Endothelial cell of umbilical vein (primary cell): ENCODE results near the gene SPATS2L. TPM values are rescaled to one million over a fixed set of nuclear protein-coding genes. Genes with fewer than 3 reads are reported as not detected.

Experiments used
- BruUV-seq: library from RNA; stranded (reverse); fragments of 400-500 nt; replicated peaks from 2 replicates; lab custom pipeline; 2021; lab: Mats Ljungman, UMichigan
- CTCF ChIA-PET: fragments of 300-600, 350-600 bp; sonication (Branson Sonifier 250); formaldehyde crosslinking; loops from one replicate; lab custom pipeline; 2021; ENCODE audit warnings: antibody characterized with exemption, inconsistent platforms; lab: Charles Lee
- POLR2A ChIA-PET: fragments of 300-600, 350-600 bp; sonication (Branson Sonifier 250); formaldehyde crosslinking; loops from one replicate; lab custom pipeline; 2021; ENCODE audit warnings: antibody characterized with exemption, inconsistent platforms; lab: Charles Lee
- DNase-seq: peaks from one replicate; pipeline ENCODE4 v3.0.0-alpha.2; 2011; ENCODE audit warnings: low read depth, low spot score
- FAIRE-seq: peaks from 2 replicates; lab custom pipeline; 2011; peaks lifted over from hg19 to GRCh38; lab: Jason Lieb, UNC
- H2AFZ ChIP-seq: 2 replicates; pipeline ENCODE4 v1.6.0; 2012; ENCODE audit warnings: low read depth, low read length, control low read depth, inconsistent platforms
- H3K27ac ChIP-seq: 2 replicates; pipeline ENCODE4 v1.5.1; 2011; ENCODE audit warnings: low read depth, mild to moderate bottlenecking, control low read depth, low read length, moderate library complexity; ENCODE audit not compliant: insufficient read depth
- H3K27me3 ChIP-seq, 2 experiments: 2 replicates each; pipeline versions ENCODE4 v1.6.0 to v1.6.1; 2011; ENCODE audit warnings: low read length in 2 of 2, mixed read lengths in 1 of 2; ENCODE audit not compliant: control insufficient read depth in 2 of 2, insufficient read depth in 2 of 2
- H3K36me3 ChIP-seq, 2 experiments: 2 replicates in 1 of 2; 3 replicates in 1 of 2; pipeline ENCODE4 v1.5.1; 2011; ENCODE audit warnings: low read length in 2 of 2, mild to moderate bottlenecking in 1 of 2, moderate library complexity in 1 of 2; ENCODE audit not compliant: control insufficient read depth in 2 of 2, insufficient read depth in 2 of 2; ENCODE audit errors: extremely low read depth in 1 of 2
- H3K4me1 ChIP-seq: 3 replicates; pipeline ENCODE4 v1.5.1; 2011; ENCODE audit warnings: mild to moderate bottlenecking, low read length; ENCODE audit not compliant: control insufficient read depth, insufficient read depth; ENCODE audit errors: extremely low read depth
- H3K4me2 ChIP-seq: 2 replicates; pipeline ENCODE4 v1.6.1; 2011; ENCODE audit warnings: low read length, control low read depth, mixed read lengths; ENCODE audit not compliant: insufficient read depth
- H3K4me3 ChIP-seq, 3 experiments: fragments of 200-600 bp in 1 of 3; sonication (generic), shearing (Covaris generic) in 1 of 3; replicated peaks in 1 of 3; 2 replicates each; pipeline ENCODE4 v1.5.1; 2011 to 2016; ENCODE audit warnings: control low read depth in 3 of 3, low read length in 3 of 3, mild to moderate bottlenecking in 2 of 3, inconsistent platforms in 1 of 3, low read depth in 1 of 3, moderate library complexity in 1 of 3; ENCODE audit not compliant: insufficient read depth in 1 of 3
- H3K79me2 ChIP-seq: 2 replicates; pipeline ENCODE4 v1.6.0; 2012; ENCODE audit warnings: low read length, inconsistent platforms; ENCODE audit not compliant: control insufficient read depth, insufficient read depth
- H3K9ac ChIP-seq: replicated peaks from 2 replicates; pipeline ENCODE3; 2011; ENCODE audit warnings: low read length, control low read depth; ENCODE audit not compliant: insufficient read depth; ENCODE audit errors: extremely low read depth
- H3K9me1 ChIP-seq: replicated peaks from 3 replicates; pipeline ENCODE4 v1.6.0; 2011; ENCODE audit warnings: mild to moderate bottlenecking, low read length; ENCODE audit not compliant: control insufficient read depth, insufficient read depth; ENCODE audit errors: extremely low read depth
- H3K9me3 ChIP-seq: replicated peaks from 2 replicates; pipeline ENCODE4 v1.5.1; 2012; ENCODE audit warnings: low read length, inconsistent platforms; ENCODE audit not compliant: control insufficient read depth, insufficient read depth
- H4K20me1 ChIP-seq: replicated peaks from 2 replicates; pipeline ENCODE3; 2011; ENCODE audit warnings: mild to moderate bottlenecking, low read length; ENCODE audit not compliant: control insufficient read depth, insufficient read depth; ENCODE audit errors: extremely low read depth
- CTCF ChIP-seq, 2 donors: IDR thresholded peaks; 1 replicate in 1 of 2; 2 replicates in 1 of 2; pipeline ENCODE4 v1.5.1; 2011; ENCODE audit warnings: low read length in 2 of 2, mild to moderate bottlenecking in 2 of 2, moderate library complexity in 2 of 2, control low read depth in 1 of 2, inconsistent platforms in 1 of 2, low read depth in 1 of 2; ENCODE audit not compliant: insufficient read depth in 1 of 2; ENCODE audit errors: extremely low read depth in 1 of 2
- EZH2 ChIP-seq: IDR thresholded peaks from 2 replicates; pipeline ENCODE4 v1.6.1; 2012; ENCODE audit warnings: borderline replicate concordance, low read depth, mild to moderate bottlenecking, moderate library complexity, low read length, inconsistent platforms; ENCODE audit not compliant: severe bottlenecking
- FOS ChIP-seq: IDR thresholded peaks from 2 replicates; pipeline ENCODE4 v1.6.1; 2011; ENCODE audit warnings: mild to moderate bottlenecking, low read length, moderate library complexity, borderline replicate concordance; ENCODE audit not compliant: insufficient read depth
- GATA2 ChIP-seq: IDR thresholded peaks from 2 replicates; pipeline ENCODE4 v1.7.0; 2011; ENCODE audit warnings: low read depth, mild to moderate bottlenecking, moderate library complexity, mixed read lengths, low read length; ENCODE audit not compliant: insufficient read length, insufficient read depth
- JUN ChIP-seq: IDR thresholded peaks from 2 replicates; pipeline ENCODE4 v1.6.1; 2011; ENCODE audit warnings: borderline replicate concordance, low read depth; ENCODE audit not compliant: insufficient read length, insufficient read depth
- MYC ChIP-seq: IDR thresholded peaks from one replicate; pipeline ENCODE4 v1.6.1; 2011; ENCODE audit warnings: mild to moderate bottlenecking, low read depth, low read length
- POLR2A ChIP-seq: IDR thresholded peaks from 2 replicates; pipeline ENCODE4 v1.6.1; 2012; ENCODE audit warnings: low read depth, mild to moderate bottlenecking, control low read depth, low read length
- POLR2AphosphoS5 ChIP-seq: IDR thresholded peaks from 2 replicates; pipeline ENCODE4 v1.6.1; 2012; ENCODE audit warnings: low read depth, mild to moderate bottlenecking, control low read depth, low read length, moderate library complexity; ENCODE audit not compliant: insufficient read depth
- dilution Hi-C: fragments of 300-500 bp; cut with MboI; formaldehyde crosslinking; loops from one replicate; pipeline ENCODE4 v1.15.0; 2019; ENCODE audit warnings: low sequenced_read_pairs; ENCODE audit not compliant: extremely low pct_ligation_motif_present
- intact Hi-C: fragments of 100-400 bp; cut with micrococcal nuclease; formaldehyde crosslinking; loops from one replicate; pipeline ENCODE4 v1.10.0; 2022
- polyA plus RNA-seq, 4 experiments: library from polyadenylated mRNA; depleted of rRNA in 3 of 4; stranded (reverse) in 3 of 4; unstranded in 1 of 4; fragments of >200 nt; gene quantifications; 2 replicates each; pipeline versions ENCODE4 v1.2.1 to v1.2.3, GENCODE V29; 2011 to 2012; ENCODE audit warnings: missing spikeins in 1 of 4
- total RNA-seq: library from RNA; stranded (reverse); gene quantifications from 2 replicates; pipeline ENCODE4 v1.2.3, GENCODE V29; 2021
- TF ChIP-seq, protein P1 (sequence below): IDR thresholded peaks from 2 replicates; pipeline ENCODE4 v1.6.1; 2011; ENCODE audit not compliant: insufficient read depth, insufficient read length

The SPATS2L gene
- total and polyA plus RNA-seq, 2 donors (not counting 3 experiments of a cell fraction or from before 2014, with no cell fraction given): 29.1 to 72.9 TPM

GRCh38 chr2:200351815-200352214 is 45.3 kb downstream of the SPATS2L start:
- Histone ChIP-seq H3K9ac (no peak overlapping the region), H2AFZ (no peak overlapping the region), H3K9me1 (peaks cover 3% of the 10 kb centered on the region), H3K36me3 (no peaks in the 10 kb centered on the region), H3K9me3 (no peaks in the 10 kb centered on the region), H3K4me3 (no peak overlapping the region), H3K4me1 (no peaks in the 10 kb centered on the region), H3K79me2 (peaks cover 9% of the 10 kb centered on the region), H3K27me3 (no peaks in the 10 kb centered on the region), H3K27ac (no peak overlapping the region), H4K20me1 (no peaks in the 10 kb centered on the region), H3K4me2 (no peak overlapping the region)
- no peak for TF ChIP-seq FOS
- no peak for TF ChIP-seq POLR2AphosphoS5
- intact Hi-C loops: no loop called here
- no peak for DNase-seq
- FAIRE-seq: no peak
- ChIA-PET POLR2A (no interaction called here), CTCF (no interaction called here)
- BruUV-seq: no TSS peak
- dilution Hi-C loops: no loop called here

DNA sequence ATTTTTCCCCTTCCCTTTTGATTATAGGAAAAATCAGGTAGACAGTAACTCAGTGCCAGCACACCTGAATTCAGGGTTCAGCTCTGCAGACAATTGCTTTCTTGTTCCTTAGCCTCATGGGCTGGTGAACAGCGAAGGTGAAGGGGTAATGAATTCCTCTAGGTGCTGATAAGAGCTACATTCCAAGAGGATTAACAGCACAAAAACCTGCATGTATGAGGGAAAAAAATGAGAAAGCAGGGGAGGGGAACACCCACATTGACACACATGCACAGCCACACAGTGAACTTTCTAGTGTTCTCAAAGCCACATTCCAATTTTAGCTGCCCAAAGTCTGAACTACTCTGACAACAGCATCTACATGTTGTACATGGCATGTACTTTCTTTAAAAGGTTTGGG is 46.1 kb downstream of the SPATS2L start:
- dilution Hi-C loops (no loop called here), intact Hi-C loops (no loop called here)
- H3K4me1 ChIP-seq: no peaks in the 10 kb centered on the region
- H3K9me3 ChIP-seq: no peaks in the 10 kb centered on the region
- ChIA-PET POLR2A (no interaction called here), CTCF (interaction anchor here (0.9 kb wide), 1 partner anchor 118 kb away, joined by 3 read pairs; no protein-coding TSS in a partner anchor)
- H3K4me2 ChIP-seq: no peak overlapping the region
- H3K36me3 ChIP-seq: no peaks in the 10 kb centered on the region
- no peaks in the 10 kb centered on the region for H3K9me1 ChIP-seq
- H4K20me1 ChIP-seq: no peaks in the 10 kb centered on the region
- no peak overlapping the region for H3K4me3 ChIP-seq
- no peak overlapping the region for H3K27ac ChIP-seq
- no peaks in the 10 kb centered on the region for H3K27me3 ChIP-seq
- no TSS peak for BruUV-seq
- FAIRE-seq (no peak), DNase-seq (no peak)
- no peak for TF ChIP-seq GATA2
- TF ChIP-seq CTCF (IDR thresholded peaks at IDR 0.05; ENCODE audit: extremely low read depth in 1 of 2, insufficient read depth in 1 of 2, low read depth in 1 of 2, low read length in 2 of 2): no peak
- no peak for TF ChIP-seq POLR2A
- no peak for TF ChIP-seq FOS
- no peak for TF ChIP-seq EZH2
- TF ChIP-seq, protein P1, sequence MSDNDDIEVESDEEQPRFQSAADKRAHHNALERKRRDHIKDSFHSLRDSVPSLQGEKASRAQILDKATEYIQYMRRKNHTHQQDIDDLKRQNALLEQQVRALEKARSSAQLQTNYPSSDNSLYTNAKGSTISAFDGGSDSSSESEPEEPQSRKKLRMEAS: no peak
- no peak for TF ChIP-seq POLR2AphosphoS5
- no peak for TF ChIP-seq MYC
- no peak for TF ChIP-seq JUN
- H3K9ac ChIP-seq: no peak overlapping the region
- no peak overlapping the region for H2AFZ ChIP-seq
- H3K79me2 ChIP-seq: peaks cover 4% of the 10 kb centered on the region
